C4-2B (cell line): ENCODE measurements around the gene GABRB3.
A peak's percentile ranks its signal among the peaks of the same experiment; 100 is the strongest.

Experiments
- H3K27ac ChIP-seq: fragments of 450-650 bp; 2 replicates; pipeline ENCODE4 v1.5.1; 2017
- CTCF ChIP-seq: fragments of 450-650 bp; conservative IDR thresholded peaks from 2 replicates; pipeline ENCODE4 v1.5.1; 2017; ENCODE audit warnings: mild to moderate bottlenecking
- ZFX ChIP-seq: fragments of 450-650 bp; IDR thresholded peaks from 2 replicates; pipeline ENCODE4 v1.6.1; 2017

The GABRB3 gene

GRCh38 chr15:26628879-26629529 is 143.9 kb downstream of the GABRB3 start:
- TF ChIP-seq CTCF, result peak; percentile 22
- peak; percentile 37; the same call in 1 of the 2 replicates for TF ChIP-seq ZFX
- H3K27ac ChIP-seq, result peak overlapping the region; percentile 99

DNA sequence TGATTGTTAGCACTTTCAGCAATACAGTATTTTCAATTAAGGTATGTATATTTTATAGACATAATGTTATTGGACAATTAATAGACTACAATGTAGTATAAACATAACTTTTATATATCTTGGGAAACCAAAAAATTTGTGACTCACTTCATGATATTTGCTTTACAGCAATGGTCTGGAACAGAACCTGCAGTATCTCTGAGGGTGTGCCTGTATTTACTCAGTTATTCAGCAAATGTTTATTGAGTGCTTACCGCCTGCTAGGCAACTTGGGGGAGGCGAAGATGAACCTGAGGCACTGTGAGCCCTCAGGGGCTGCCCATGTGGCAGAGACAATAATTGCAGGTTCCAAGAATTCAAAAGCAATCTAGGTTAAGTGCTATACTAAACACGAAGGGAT is 144.8 kb downstream of the GABRB3 start:
- no peak for TF ChIP-seq ZFX
- TF ChIP-seq CTCF, result peak; percentile 39

DNA sequence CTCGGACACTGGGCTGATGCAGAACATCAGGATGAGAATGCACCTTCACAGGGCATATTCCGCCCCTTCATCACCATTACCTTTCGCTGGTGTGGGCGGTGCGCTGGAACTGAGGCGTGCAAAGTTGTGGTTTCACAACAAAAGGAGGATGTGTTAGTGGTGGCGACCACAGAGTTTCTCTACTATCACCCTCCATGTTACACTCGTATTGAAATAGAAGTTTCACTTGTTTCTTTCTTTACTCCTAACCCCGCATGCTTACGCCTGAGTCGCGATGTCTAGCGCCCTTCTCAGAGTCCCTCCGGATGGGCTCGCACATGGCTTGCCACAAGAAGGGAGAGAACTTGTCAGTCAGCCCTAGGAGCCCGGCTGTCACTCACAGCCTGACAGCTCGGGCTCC is 148.7 kb downstream of the GABRB3 start:
- no peak overlapping the region for H3K27ac ChIP-seq
- TF ChIP-seq CTCF (no peak), ZFX (no peak)

More for the DNA sequence above, 144.8 kb downstream of the GABRB3 start:
- peak overlapping the region; percentile 99 for H3K27ac ChIP-seq

DNA sequence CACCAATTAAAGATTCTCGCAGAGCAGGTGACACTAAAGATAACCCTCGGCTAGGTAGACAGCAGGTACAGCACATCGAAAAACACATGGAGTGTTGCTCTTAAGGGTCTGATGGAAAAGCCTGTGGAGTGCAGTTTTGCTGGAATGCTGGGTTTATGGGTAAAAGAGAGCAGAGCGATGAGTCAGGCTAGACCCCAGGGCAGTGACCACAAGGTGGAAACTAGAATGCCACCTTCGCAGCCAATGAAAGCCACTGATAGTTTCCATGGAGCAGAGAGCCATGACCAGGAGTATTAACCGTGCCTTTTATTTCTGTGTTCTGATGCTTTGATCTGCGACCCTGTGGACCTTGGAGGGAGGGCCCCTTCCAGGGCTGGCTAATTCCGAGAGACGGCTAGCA is 149.8 kb downstream of the GABRB3 start:
- no peak for TF ChIP-seq ZFX
- TF ChIP-seq CTCF, result no peak
- no peak overlapping the region for H3K27ac ChIP-seq

- TF ChIP-seq ZFX (no peak), CTCF (no peak)
- no peak overlapping the region for H3K27ac ChIP-seq
Observed at GRCh38 chr15:26621816-26622215, 151.1 kb downstream of the GABRB3 start.

DNA sequence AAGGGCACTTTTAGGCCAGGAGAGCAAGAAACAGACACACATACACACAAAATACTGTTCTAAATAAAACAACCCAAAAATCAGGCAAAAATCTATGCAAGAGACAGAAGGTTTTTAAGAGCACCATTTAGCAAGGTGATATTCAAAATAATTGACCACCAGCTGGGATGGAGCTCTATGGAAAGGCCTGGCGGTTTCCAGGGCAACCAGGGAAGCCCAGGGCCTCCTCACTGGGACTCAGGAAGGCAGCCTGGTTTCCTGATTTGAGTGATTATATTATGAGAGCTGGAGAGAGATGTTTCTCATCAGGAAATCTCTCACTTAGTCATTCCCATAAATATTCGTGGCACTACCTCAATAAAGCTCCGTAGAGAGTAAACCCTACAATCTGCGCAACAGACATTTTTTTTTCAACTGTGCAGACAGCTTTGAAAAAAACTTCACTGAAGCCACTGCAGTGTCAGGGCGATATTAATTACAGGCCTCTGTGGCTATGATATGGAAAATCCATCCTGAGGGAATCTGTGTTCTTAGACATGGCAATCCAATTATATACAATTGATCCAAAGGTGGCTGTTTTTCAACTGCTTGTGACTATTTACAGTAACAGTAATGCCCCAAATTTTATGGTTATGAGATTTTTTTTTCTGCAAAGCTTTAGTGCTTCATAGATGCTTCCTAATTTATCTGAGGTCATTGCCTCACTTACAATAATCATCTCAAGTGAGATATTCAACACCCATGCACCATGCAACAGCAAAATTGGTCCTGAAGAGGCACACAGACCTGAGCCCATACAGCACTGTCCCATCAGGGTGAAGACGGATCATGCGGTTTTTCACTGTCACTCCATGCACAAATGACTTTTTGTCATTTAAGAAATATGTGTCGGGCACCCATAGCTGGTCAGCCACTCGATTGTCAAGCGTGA is 152.1 kb downstream of the GABRB3 start:
- TF ChIP-seq CTCF, result no peak
- no peak for TF ChIP-seq ZFX

DNA sequence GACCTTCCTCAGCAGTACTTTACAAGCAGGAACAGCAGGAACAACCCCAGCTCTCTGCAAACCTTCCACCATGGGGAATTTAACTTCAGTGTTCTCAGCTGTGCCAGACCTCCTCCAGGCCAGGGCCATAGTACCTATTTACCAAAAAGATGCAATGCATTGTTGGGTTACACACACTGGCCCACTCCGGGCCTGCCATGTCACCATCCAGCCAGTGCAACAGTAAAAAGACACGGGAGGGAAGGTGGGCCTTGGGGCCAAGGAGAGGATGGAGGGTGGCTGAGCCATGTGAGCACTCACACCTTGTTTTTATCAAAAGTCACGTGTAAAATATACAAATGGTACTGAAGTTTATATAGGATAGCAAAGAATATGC is 157.0 kb downstream of the GABRB3 start:
- TF ChIP-seq ZFX, result no peak
- TF ChIP-seq CTCF, result no peak
- peak overlapping the region; percentile 74 for H3K27ac ChIP-seq

More for the DNA sequence above, 152.1 kb downstream of the GABRB3 start:
- no peak overlapping the region for H3K27ac ChIP-seq
